SJCRH30 (cell line): ENCODE results near the gene VWA1. TPM values are rescaled to one million over a fixed set of nuclear protein-coding genes. Genes with fewer than 3 reads are reported as not detected.
"Not testable (repeated sequence)": the region's sequence is repeated elsewhere in the genome, so short reads cannot be mapped to it uniquely, and the experiment has no call there.

ENCODE experiments used
- DNase-seq, 2 experiments: peaks; one replicate each; pipeline ENCODE4 v3.0.0-alpha.2; 2015 to 2020
- H3K27ac ChIP-seq: fragments of 250-450 bp; sonication (Bioruptor Pico); 2 replicates; pipeline ENCODE4 v1.5.1; 2020; ENCODE audit warnings: mild to moderate bottlenecking, moderate library complexity
- H3K27me3 ChIP-seq: fragments of 250-450 bp; sonication (Bioruptor Pico); 2 replicates; pipeline ENCODE4 v1.5.1; 2020; ENCODE audit warnings: mild to moderate bottlenecking, moderate library complexity
- H3K36me3 ChIP-seq: fragments of 250-450 bp; sonication (Bioruptor Pico); 2 replicates; pipeline ENCODE4 v1.5.1; 2020; ENCODE audit warnings: mild to moderate bottlenecking, moderate library complexity
- H3K4me1 ChIP-seq: fragments of 250-450 bp; sonication (Bioruptor Pico); 2 replicates; pipeline ENCODE4 v1.5.1; 2020; ENCODE audit warnings: mild to moderate bottlenecking, moderate library complexity
- H3K4me3 ChIP-seq: fragments of 250-450 bp; sonication (Bioruptor Pico); 2 replicates; pipeline ENCODE4 v1.5.1; 2020; ENCODE audit warnings: mild to moderate bottlenecking, moderate library complexity
- H3K9me3 ChIP-seq: fragments of 250-450 bp; sonication (Bioruptor Pico); replicated peaks from 2 replicates; pipeline ENCODE4 v1.5.1; 2020; ENCODE audit warnings: mild to moderate bottlenecking, moderate library complexity
- total RNA-seq: library from RNA; depleted of rRNA; stranded (reverse); fragments of >200 nt; shearing (Covaris generic); gene quantifications from 2 replicates; pipeline ENCODE4 v1.2.3, GENCODE V29; 2014

VWA1 gene
- total RNA-seq, 1 experiment from 2014 or later: 3.3 TPM

- 0 out of 2 replicates have a peak, but pooled peaks cover 6% of the 10 kb centered on the region for H3K9me3 ChIP-seq
- H3K27me3 ChIP-seq: peaks cover 33% of the 10 kb centered on the region
- H3K36me3 ChIP-seq: peaks cover 2% of the 10 kb centered on the region; the same call in 1 of the 2 replicates
- peak overlapping the region; percentile 14; the same call in 1 of the 2 replicates for H3K4me3 ChIP-seq
- peak; percentile 43 to 50 for DNase-seq
- no peak overlapping the region for H3K27ac ChIP-seq
- peaks cover 19% of the 10 kb centered on the region for H3K4me1 ChIP-seq
Measured at GRCh38 chr1:1462318-1462966, 27.0 kb downstream of the VWA1 start.

DNA sequence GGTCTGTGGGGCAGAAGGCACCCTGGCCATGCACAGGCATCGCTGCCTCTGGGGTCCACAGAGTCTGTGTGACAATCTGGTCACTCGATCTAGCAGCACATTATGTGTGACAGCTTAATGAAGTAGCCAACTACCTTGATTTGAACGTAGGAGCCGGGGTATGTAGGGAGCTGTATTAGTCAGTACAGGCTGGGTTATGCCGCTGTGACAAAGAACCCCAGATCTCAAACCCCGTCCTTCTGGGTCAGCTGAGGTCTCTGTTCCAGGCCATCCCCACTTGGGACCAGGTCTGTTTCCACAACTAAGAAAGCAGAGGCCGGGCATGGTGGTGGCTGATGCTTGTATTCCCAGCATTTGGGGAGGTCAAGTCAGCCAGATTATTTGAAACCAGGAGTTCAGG lies 27.8 kb downstream of the VWA1 start:
- Histone ChIP-seq H3K9me3 (0 out of 2 replicates have a peak, but pooled peaks cover 6% of the 10 kb centered on the region), H3K36me3 (peaks cover 2% of the 10 kb centered on the region; the same call in 1 of the 2 replicates), H3K27ac (no peak overlapping the region), H3K4me1 (peaks cover 19% of the 10 kb centered on the region), H3K27me3 (peaks cover 27% of the 10 kb centered on the region), H3K4me3 (no peak overlapping the region)
- DNase-seq: no peak

- DNase-seq, H3K36me3 ChIP-seq, H3K27me3 ChIP-seq, H3K27ac ChIP-seq, H3K4me1 ChIP-seq, H3K4me3 ChIP-seq, H3K9me3 ChIP-seq: not testable (repeated sequence)
Measured at GRCh38 chr1:1468196-1468985, 32.9 kb downstream of the VWA1 start.

DNA sequence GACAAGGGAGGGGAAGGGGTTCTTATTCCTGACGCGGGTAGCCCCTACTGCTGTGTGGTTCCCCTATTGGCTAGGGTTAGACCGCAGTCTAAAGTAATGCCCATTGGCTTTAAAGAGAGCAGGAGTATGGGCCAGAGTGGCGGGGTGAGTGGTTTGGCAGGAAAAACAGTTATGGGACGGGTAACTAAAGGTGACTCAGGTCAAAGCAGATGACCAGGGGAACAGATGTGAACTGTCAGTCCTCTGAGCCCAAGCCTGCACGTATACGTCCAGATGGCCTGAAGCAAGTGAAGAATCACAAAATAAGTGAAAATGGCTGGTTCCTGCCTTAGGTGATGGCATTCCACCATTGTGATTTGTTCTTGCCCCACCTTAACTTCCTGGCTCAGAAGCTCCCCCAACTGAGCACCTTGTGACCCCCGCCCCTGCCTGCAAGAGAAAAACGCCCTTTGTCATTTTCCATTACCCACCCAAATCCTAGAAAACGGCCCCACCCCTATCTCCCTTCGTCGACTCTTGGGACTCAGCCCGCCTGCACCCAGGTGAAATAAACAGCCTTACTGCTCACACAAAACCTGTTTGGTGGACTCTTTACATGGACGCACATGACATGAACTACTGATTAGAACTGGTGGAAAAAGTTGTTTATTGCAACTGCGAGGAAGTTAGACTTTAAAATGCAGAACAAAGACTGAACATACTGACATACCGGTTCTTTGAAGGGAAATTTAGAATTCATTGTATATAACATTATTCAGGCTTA lies 35.3 kb downstream of the VWA1 start:
- DNase-seq: no peak

DNA sequence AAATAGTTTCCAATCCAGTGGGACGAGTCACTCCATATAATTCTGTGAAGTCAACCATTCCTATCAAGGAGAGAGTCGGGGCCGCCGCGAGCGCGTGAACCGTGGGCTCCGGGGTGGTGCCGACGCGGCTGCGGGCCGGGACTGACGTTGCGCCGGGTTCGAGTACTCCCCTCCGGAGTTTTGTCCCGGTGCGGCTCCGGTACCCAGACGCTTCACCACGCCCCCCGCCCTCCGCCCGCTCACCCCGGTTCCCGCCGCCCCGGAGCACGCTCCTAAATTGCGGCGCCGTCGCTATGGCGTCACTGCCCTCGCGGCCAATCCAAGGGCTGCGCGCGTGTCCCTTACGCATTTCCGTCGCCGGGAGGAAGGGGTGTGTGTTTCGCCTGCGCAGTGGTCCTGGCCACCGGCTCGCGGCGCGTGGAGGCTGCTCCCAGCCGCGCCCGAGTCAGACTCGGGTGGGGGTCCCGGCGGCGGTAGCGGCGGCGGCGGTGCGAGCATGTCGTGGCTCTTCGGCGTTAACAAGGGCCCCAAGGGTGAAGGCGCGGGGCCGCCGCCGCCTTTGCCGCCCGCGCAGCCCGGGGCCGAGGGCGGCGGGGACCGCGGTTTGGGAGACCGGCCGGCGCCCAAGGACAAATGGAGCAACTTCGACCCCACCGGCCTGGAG lies 36.0 kb downstream of the VWA1 start, which contains the start of gene ATAD3B:
TSS of gene ATAD3B (plus strand) at position 377 of the 664 bp plus-strand sequence. CDS start at position 497, 120 bp downstream.
- H3K4me3 ChIP-seq: peak within 1 kb of the TSS; percentile 82
- H3K4me1 ChIP-seq: peaks cover 4% of the 10 kb centered on the region; the same call in 1 of the 2 replicates
- DNase-seq: peak; percentile 95
- no peaks in the 10 kb centered on the region for H3K27me3 ChIP-seq
- 0 out of 2 replicates have a peak, but pooled peaks cover 2% of the 10 kb centered on the region for H3K9me3 ChIP-seq
- H3K36me3 ChIP-seq: peaks cover 16% of the 10 kb centered on the region
- H3K27ac ChIP-seq: peak within 1 kb of the TSS; percentile 12; the same call in 1 of the 2 replicates

More for the DNA sequence above, 35.3 kb downstream of the VWA1 start:
- no peaks in the 10 kb centered on the region for H3K27me3 ChIP-seq
- peaks cover 4% of the 10 kb centered on the region; the same call in 1 of the 2 replicates for H3K4me1 ChIP-seq
- peaks cover 15% of the 10 kb centered on the region for H3K36me3 ChIP-seq
- H3K27ac ChIP-seq: peak overlapping the region; percentile 12; the same call in 1 of the 2 replicates
- peak overlapping the region; percentile 82 for H3K4me3 ChIP-seq
- 0 out of 2 replicates have a peak, but pooled peaks cover 3% of the 10 kb centered on the region for H3K9me3 ChIP-seq

DNA sequence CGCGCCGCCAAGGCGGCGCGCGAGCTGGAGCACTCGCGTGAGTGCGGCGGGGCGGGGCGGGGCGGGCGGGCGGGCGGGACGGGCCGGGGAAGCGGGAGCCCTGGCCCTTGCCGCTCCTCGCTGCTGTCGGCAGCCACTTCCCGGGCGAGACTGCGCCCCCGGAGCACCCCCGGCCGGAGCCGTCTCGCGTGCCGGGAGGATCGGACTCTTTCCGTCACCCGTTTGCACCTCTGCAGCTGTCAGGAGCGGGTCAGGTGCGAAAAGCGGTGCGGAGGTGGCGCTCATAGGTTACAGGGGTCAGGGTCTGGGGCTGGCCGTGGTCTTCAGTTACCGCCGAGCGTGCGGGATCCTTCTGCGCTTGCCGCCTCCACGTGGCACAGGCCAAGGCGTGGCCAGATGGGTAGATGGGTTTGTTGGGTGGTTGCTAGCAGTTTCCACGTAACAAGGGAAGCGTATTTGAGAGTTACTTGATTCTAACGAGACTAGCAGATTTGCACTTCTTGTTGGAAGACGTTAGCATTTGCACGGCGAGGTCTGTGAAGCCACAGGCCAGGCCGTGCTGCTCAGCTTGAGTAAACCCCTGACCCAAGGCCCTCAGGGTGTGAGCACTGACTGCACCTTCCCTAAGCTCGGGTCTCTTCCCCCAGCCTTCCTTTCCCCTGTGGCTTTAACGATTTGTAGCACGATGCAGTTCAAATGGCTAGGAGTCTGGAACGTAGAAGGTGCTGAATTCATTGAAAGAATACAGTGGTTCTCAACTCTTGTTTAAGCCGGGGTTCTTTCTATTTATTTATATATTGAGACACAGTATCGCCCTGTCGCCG lies 36.8 kb downstream of the VWA1 start:
- DNase-seq: not testable (repeated sequence)

GRCh38 chr1:1476011-1476410 lies 40.5 kb downstream of the VWA1 start:
- peaks cover 50% of the 10 kb centered on the region for H3K36me3 ChIP-seq
- not testable (repeated sequence) for H3K27ac ChIP-seq, H3K4me3 ChIP-seq, H3K9me3 ChIP-seq, H3K27me3 ChIP-seq, H3K4me1 ChIP-seq, DNase-seq

More for the DNA sequence above, 36.8 kb downstream of the VWA1 start:
- not testable (repeated sequence) for H3K9me3 ChIP-seq, H3K27ac ChIP-seq, H3K27me3 ChIP-seq, H3K4me1 ChIP-seq
- Histone ChIP-seq H3K4me3 (peak overlapping the region; percentile 82), H3K36me3 (peaks cover 23% of the 10 kb centered on the region)

- DNase-seq: no peak
- Histone ChIP-seq H3K36me3 (peaks cover 53% of the 10 kb centered on the region), H3K4me3 (no peak overlapping the region), H3K27ac (no peak overlapping the region), H3K27me3 (no peaks in the 10 kb centered on the region), H3K4me1 (no peaks in the 10 kb centered on the region), H3K9me3 (no peaks in the 10 kb centered on the region)
Measured at GRCh38 chr1:1477206-1477605, 41.7 kb downstream of the VWA1 start.

GRCh38 chr1:1479547-1480487 lies 44.3 kb downstream of the VWA1 start:
- Histone ChIP-seq H3K27me3 (no peaks in the 10 kb centered on the region), H3K4me3 (no peak overlapping the region), H3K36me3 (peaks cover 62% of the 10 kb centered on the region), H3K4me1 (no peaks in the 10 kb centered on the region), H3K9me3 (no peaks in the 10 kb centered on the region), H3K27ac (no peak overlapping the region)
- DNase-seq: no peak

DNA sequence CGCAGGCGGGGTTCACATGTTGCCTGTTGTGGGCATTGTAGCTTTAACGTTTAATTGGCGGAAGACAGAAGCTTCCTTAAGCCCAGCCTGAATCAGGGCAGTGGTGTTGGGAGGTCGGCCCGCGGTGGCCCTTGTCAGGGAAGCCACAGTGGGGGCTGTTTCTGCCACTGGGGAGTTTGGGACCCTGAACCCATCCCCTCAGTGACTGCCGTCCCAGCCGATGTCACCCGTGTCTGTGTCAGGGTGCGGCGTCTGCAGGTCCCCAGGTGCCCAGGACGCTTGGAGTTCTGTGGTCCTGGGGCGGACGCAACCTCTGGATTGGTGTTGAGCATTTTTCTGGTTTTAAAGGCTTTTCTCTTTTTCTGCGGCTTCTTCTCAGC lies 45.0 kb downstream of the VWA1 start:
- not testable (repeated sequence) for H3K4me3 ChIP-seq, H3K4me1 ChIP-seq, DNase-seq, H3K27ac ChIP-seq, H3K27me3 ChIP-seq, H3K9me3 ChIP-seq
- peaks cover 65% of the 10 kb centered on the region for H3K36me3 ChIP-seq

DNA sequence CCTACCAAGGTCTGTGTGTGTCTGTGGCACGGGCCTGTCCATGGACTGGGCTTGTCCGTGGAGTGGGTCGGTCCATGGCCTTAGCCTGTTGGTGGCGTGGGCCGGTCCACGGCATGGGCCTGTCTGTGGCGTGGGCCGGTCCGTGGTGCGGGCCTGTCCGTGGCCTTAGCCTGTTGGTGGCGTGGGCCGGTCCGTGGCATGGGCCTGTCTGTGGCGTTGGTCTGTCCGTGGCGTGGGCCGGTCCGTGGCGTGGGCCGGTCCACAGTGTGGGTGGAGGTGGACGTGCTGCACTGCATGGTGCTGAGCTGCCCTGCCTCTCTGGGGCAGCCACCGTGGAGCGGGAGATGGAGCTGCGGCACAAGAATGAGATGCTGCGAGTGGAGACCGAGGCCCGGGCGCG lies 46.3 kb downstream of the VWA1 start:
- not testable (repeated sequence) for H3K27me3 ChIP-seq, H3K27ac ChIP-seq, H3K4me3 ChIP-seq, H3K4me1 ChIP-seq, H3K9me3 ChIP-seq, DNase-seq
- H3K36me3 ChIP-seq: peaks cover 68% of the 10 kb centered on the region

- Histone ChIP-seq H3K27me3 (no peaks in the 10 kb centered on the region), H3K4me1 (no peaks in the 10 kb centered on the region), H3K27ac (no peak overlapping the region), H3K36me3 (peaks cover 67% of the 10 kb centered on the region), H3K4me3 (no peak overlapping the region), H3K9me3 (no peaks in the 10 kb centered on the region)
- no peak for DNase-seq
Measured at GRCh38 chr1:1482856-1483255, 47.4 kb downstream of the VWA1 start.

DNA sequence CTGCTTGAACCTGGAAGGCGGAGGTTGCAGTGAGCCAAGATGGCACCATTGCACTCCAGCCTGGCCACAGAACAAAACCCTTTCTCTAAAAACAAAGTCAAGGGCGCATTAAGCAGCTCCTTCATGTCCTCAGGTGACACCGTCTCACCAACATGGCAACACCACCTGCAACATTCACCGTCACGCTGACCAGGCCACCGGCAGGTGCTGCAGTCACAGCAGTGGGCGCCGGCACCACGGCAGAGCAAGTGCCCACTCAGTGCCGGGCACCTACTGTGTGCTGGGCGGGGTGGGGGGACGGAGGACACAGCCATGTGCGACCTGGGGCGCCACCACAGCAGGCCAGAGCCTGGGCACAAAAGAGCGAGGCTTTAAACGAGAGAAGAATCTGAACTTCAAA lies 48.2 kb downstream of the VWA1 start:
- H3K27ac ChIP-seq: no peak overlapping the region
- H3K9me3 ChIP-seq: no peaks in the 10 kb centered on the region
- no peaks in the 10 kb centered on the region for H3K27me3 ChIP-seq
- DNase-seq: no peak
- H3K4me1 ChIP-seq: no peaks in the 10 kb centered on the region
- H3K36me3 ChIP-seq: peaks cover 71% of the 10 kb centered on the region
- no peak overlapping the region for H3K4me3 ChIP-seq
